GM23338 (cell line): ENCODE measurements around the gene NINJ1. TPM values are rescaled to one million over a fixed set of nuclear protein-coding genes. Genes with fewer than 3 reads are reported as not detected.

ENCODE experiments used
- ATAC-seq: fragments of 200-7000 bp; cut with Tn5 transposase; 3 replicates; pipeline ENCODE4 v1.9.1; 2020
- DNase-seq: peaks from one replicate; pipeline ENCODE4 v3.0.0-alpha.2; 2015; ENCODE audit warnings: low spot score
- H2AFZ ChIP-seq: fragments of 200-600 bp; sonication (generic); 2 replicates; pipeline ENCODE4 v1.8.0; 2016; ENCODE audit warnings: antibody characterized with exemption, mild to moderate bottlenecking, moderate library complexity
- H3F3A ChIP-seq: fragments of 200-600 bp; sonication (generic); replicated peaks from 2 replicates; pipeline ENCODE4 v1.8.0; 2017; ENCODE audit warnings: antibody characterized with exemption, mixed run types, low read depth
- H3K27ac ChIP-seq: fragments of 200-600 bp; sonication (generic); 2 replicates; pipeline ENCODE4 v1.6.1; 2016; ENCODE audit warnings: low read depth
- H3K27me3 ChIP-seq: fragments of 200-600 bp; sonication (generic); 2 replicates; pipeline ENCODE4 v1.8.0; 2016; ENCODE audit warnings: mild to moderate bottlenecking, mixed run types, moderate library complexity; ENCODE audit not compliant: insufficient read depth
- H3K36me3 ChIP-seq: fragments of 200-600 bp; sonication (generic); 2 replicates; pipeline ENCODE4 v1.8.0; 2016; ENCODE audit warnings: mild to moderate bottlenecking; ENCODE audit not compliant: insufficient read depth
- H3K4me1 ChIP-seq: fragments of 200-600 bp; sonication (generic); 2 replicates; pipeline ENCODE4 v1.8.0; 2016; ENCODE audit warnings: mild to moderate bottlenecking, moderate library complexity; ENCODE audit not compliant: insufficient read depth
- H3K4me2 ChIP-seq: fragments of 200-600 bp; sonication (generic); 2 replicates; pipeline ENCODE4 v1.7.1; 2017; ENCODE audit warnings: mixed run types
- H3K4me3 ChIP-seq: fragments of 200-600 bp; sonication (generic); 2 replicates; pipeline ENCODE4 v1.6.1; 2016; ENCODE audit warnings: mixed run types
- H3K79me2 ChIP-seq: fragments of 200-600 bp; sonication (generic); replicated peaks from 2 replicates; pipeline ENCODE4 v1.8.0; 2017; ENCODE audit warnings: mild to moderate bottlenecking; ENCODE audit not compliant: insufficient read depth
- H3K9me2 ChIP-seq: fragments of 200-600 bp; sonication (generic); 2 replicates; pipeline ENCODE4 v1.8.0; 2017; ENCODE audit not compliant: insufficient read depth
- H4K20me1 ChIP-seq: fragments of 200-600 bp; sonication (generic); replicated peaks from 2 replicates; pipeline ENCODE4 v1.8.0; 2017; ENCODE audit warnings: mild to moderate bottlenecking; ENCODE audit not compliant: insufficient read depth
- H3K27ac Mint-ChIP-seq: 2 replicates; pipeline ENCODE4 v1.8.0; 2020; ENCODE audit warnings: inconsistent platforms, mild to moderate bottlenecking, moderate library complexity, mixed read lengths
- H3K27me3 Mint-ChIP-seq: 3 replicates; pipeline ENCODE4 v1.8.0; 2022; ENCODE audit warnings: low read depth, mild to moderate bottlenecking, moderate library complexity, mixed read lengths, inconsistent platforms; ENCODE audit not compliant: insufficient read depth, poor library complexity
- H3K36me3 Mint-ChIP-seq: 3 replicates; pipeline ENCODE4 v1.8.0; 2021; ENCODE audit warnings: low read depth, mild to moderate bottlenecking, inconsistent platforms, moderate library complexity, mixed read lengths
- H3K4me1 Mint-ChIP-seq: 3 replicates; pipeline ENCODE4 v1.8.0; 2020; ENCODE audit warnings: mild to moderate bottlenecking, inconsistent platforms, mixed read lengths
- H3K4me3 Mint-ChIP-seq: 3 replicates; pipeline ENCODE4 v1.8.0; 2021; ENCODE audit warnings: moderate library complexity, mild to moderate bottlenecking, inconsistent platforms, mixed read lengths
- H3K9me3 Mint-ChIP-seq: 3 replicates; pipeline ENCODE4 v1.8.0; 2020; ENCODE audit warnings: moderate library complexity, mild to moderate bottlenecking, inconsistent platforms, mixed read lengths
- CREB1 ChIP-seq: fragments of 250-450 bp; sonication (Bioruptor Pico); IDR thresholded peaks from 2 replicates; pipeline ENCODE4 v1.5.0; 2020; ENCODE audit warnings: low read depth, mild to moderate bottlenecking, moderate library complexity
- EZH2phosphoT487 ChIP-seq: fragments of 200-600 bp; sonication (generic); IDR thresholded peaks from one replicate; pipeline ENCODE4 v1.8.1; 2018; ENCODE audit warnings: antibody characterized with exemption; ENCODE audit not compliant: unreplicated experiment
- JUNB ChIP-seq: IDR thresholded peaks from one replicate; pipeline ENCODE4 v1.6.1; 2016; ENCODE audit warnings: antibody characterized with exemption; ENCODE audit not compliant: unreplicated experiment
- POLR2AphosphoS5 ChIP-seq: IDR thresholded peaks from 2 replicates; pipeline ENCODE4 v1.6.1; 2016; ENCODE audit warnings: antibody characterized with exemption, low read depth
- ZNF114 ChIP-seq: fragments of 250-450 bp; sonication (Bioruptor Pico); IDR thresholded peaks from 2 replicates; pipeline ENCODE4 v1.5.0; 2020; ENCODE audit warnings: mild to moderate bottlenecking, moderate library complexity
- ZNF331 ChIP-seq: fragments of 250-450 bp; sonication (Bioruptor Pico); IDR thresholded peaks from 2 replicates; pipeline ENCODE4 v1.5.0; 2020; ENCODE audit warnings: low read depth, mild to moderate bottlenecking, moderate library complexity
- polyA plus RNA-seq: library from polyadenylated mRNA; unstranded; fragments of >200 nt; fragmentation: Nextera tagmentation; extraction: Ambion mirVana; gene quantifications from 2 replicates; pipeline ENCODE4 v1.2.1, GENCODE V29; 2016
- total RNA-seq: library from RNA; depleted of rRNA; stranded (reverse); fragments of >200 nt; shearing (Covaris generic); gene quantifications from 2 replicates; pipeline ENCODE4 v1.2.3, GENCODE V29; 2014
- TF ChIP-seq, protein P1 (sequence below): IDR thresholded peaks from 2 replicates; pipeline ENCODE4 v1.6.1; 2016; ENCODE audit warnings: antibody characterized with exemption
- TF ChIP-seq, protein P2 (sequence below): fragments of 250-450 bp; sonication (Bioruptor Pico); IDR thresholded peaks from 2 replicates; pipeline ENCODE4 v1.5.0; 2020; ENCODE audit warnings: mild to moderate bottlenecking, moderate library complexity

The NINJ1 gene
- total and polyA plus RNA-seq, 2 experiments from 2014 or later = 36.3 to 39.7 TPM

DNA sequence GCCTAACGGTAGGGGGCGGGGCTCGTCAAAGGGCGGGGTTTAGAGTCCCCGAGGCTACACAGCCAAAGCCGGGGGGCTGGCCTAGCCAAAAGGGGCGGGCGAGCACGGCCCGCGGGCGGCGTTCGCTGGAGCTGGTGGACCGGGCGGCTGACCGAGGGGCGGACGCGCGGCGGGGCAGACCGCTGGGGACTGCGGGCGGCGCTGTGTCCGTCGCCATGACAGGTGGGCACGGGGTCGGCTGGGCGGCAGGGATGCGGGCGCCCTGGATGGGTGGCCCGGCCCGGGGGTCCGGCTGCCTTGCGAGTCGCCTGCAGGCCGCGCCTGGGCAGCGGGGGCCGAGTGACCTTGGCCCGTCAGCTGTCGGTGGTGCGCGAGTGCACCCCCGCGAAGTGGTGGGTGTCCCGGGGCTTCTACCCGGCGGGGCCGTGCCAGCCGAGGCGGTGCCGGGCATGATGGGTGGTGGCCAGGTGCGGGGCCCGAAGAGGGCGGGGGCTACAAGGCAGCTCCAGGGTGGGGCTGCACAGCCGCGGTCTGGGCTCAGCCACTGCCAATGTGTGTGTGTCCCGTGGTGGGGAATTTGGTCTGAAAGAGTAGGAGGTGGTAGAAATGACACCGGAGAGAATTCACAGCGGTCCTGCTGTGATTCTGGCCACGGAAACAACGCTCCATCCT, 37.8 kb downstream of the NINJ1 start, which contains the start of gene CARD19:
TSS of gene CARD19 (plus strand) at position 87 of the 672 bp plus-strand sequence. CDS start at position 216, 129 bp downstream.
- TF ChIP-seq ZNF331 (CRISPR knock-in tag) (no peak), ZNF114 (no peak), JUNB (no peak), POLR2AphosphoS5 (peak; percentile 63), EZH2phosphoT487 (no peak), CREB1 (no peak)
- TF ChIP-seq, protein P1, sequence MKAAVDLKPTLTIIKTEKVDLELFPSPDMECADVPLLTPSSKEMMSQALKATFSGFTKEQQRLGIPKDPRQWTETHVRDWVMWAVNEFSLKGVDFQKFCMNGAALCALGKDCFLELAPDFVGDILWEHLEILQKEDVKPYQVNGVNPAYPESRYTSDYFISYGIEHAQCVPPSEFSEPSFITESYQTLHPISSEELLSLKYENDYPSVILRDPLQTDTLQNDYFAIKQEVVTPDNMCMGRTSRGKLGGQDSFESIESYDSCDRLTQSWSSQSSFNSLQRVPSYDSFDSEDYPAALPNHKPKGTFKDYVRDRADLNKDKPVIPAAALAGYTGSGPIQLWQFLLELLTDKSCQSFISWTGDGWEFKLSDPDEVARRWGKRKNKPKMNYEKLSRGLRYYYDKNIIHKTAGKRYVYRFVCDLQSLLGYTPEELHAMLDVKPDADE = no peak
- TF ChIP-seq, protein P2, sequence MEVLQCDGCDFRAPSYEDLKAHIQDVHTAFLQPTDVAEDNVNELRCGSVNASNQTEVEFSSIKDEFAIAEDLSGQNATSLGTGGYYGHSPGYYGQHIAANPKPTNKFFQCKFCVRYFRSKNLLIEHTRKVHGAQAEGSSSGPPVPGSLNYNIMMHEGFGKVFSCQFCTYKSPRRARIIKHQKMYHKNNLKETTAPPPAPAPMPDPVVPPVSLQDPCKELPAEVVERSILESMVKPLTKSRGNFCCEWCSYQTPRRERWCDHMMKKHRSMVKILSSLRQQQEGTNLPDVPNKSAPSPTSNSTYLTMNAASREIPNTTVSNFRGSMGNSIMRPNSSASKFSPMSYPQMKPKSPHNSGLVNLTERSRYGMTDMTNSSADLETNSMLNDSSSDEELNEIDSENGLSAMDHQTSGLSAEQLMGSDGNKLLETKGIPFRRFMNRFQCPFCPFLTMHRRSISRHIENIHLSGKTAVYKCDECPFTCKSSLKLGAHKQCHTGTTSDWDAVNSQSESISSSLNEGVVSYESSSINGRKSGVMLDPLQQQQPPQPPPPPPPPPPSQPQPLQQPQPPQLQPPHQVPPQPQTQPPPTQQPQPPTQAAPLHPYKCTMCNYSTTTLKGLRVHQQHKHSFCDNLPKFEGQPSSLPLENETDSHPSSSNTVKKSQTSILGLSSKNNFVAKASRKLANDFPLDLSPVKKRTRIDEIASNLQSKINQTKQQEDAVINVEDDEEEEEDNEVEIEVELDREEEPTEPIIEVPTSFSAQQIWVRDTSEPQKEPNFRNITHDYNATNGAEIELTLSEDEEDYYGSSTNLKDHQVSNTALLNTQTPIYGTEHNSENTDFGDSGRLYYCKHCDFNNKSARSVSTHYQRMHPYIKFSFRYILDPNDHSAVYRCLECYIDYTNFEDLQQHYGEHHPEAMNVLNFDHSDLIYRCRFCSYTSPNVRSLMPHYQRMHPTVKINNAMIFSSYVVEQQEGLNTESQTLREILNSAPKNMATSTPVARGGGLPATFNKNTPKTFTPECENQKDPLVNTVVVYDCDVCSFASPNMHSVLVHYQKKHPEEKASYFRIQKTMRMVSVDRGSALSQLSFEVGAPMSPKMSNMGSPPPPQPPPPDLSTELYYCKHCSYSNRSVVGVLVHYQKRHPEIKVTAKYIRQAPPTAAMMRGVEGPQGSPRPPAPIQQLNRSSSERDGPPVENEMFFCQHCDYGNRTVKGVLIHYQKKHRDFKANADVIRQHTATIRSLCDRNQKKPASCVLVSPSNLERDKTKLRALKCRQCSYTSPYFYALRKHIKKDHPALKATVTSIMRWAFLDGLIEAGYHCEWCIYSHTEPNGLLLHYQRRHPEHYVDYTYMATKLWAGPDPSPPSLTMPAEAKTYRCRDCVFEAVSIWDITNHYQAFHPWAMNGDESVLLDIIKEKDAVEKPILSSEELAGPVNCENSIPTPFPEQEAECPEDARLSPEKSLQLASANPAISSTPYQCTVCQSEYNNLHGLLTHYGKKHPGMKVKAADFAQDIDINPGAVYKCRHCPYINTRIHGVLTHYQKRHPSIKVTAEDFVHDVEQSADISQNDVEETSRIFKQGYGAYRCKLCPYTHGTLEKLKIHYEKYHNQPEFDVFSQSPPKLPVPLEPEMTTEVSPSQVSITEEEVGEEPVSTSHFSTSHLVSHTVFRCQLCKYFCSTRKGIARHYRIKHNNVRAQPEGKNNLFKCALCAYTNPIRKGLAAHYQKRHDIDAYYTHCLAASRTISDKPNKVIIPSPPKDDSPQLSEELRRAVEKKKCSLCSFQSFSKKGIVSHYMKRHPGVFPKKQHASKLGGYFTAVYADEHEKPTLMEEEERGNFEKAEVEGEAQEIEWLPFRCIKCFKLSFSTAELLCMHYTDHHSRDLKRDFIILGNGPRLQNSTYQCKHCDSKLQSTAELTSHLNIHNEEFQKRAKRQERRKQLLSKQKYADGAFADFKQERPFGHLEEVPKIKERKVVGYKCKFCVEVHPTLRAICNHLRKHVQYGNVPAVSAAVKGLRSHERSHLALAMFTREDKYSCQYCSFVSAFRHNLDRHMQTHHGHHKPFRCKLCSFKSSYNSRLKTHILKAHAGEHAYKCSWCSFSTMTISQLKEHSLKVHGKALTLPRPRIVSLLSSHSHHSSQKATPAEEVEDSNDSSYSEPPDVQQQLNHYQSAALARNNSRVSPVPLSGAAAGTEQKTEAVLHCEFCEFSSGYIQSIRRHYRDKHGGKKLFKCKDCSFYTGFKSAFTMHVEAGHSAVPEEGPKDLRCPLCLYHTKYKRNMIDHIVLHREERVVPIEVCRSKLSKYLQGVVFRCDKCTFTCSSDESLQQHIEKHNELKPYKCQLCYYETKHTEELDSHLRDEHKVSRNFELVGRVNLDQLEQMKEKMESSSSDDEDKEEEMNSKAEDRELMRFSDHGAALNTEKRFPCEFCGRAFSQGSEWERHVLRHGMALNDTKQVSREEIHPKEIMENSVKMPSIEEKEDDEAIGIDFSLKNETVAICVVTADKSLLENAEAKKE = no peak
- H3K9me2 ChIP-seq = no peaks in the 10 kb centered on the region
- peaks cover 14% of the 10 kb centered on the region for H3K79me2 ChIP-seq
- H3K4me3 Mint-ChIP-seq = peak within 1 kb of the TSS; percentile 82
- peak within 1 kb of the TSS; percentile 92 for H3K4me3 ChIP-seq
- 0 out of 2 replicates have a peak, but pooled peaks cover 8% of the 10 kb centered on the region for H3F3A ChIP-seq
- H3K27ac Mint-ChIP-seq = peak within 1 kb of the TSS; percentile 93; the same call in 1 of the 2 replicates
- peaks cover 8% of the 10 kb centered on the region; the same call in 1 of the 2 replicates for H3K27me3 ChIP-seq
- peaks cover 10% of the 10 kb centered on the region for H3K4me1 Mint-ChIP-seq
- H3K4me2 ChIP-seq = peak within 1 kb of the TSS; percentile 94
- ATAC-seq = peak; percentile 71
- peak; percentile 44 for DNase-seq
- H3K27me3 Mint-ChIP-seq = peaks cover 7% of the 10 kb centered on the region
- H4K20me1 ChIP-seq = no peaks in the 10 kb centered on the region
- 0 out of 2 replicates have a peak, but pooled peaks cover 3% of the 10 kb centered on the region for H3K4me1 ChIP-seq
- no peaks in the 10 kb centered on the region; the same call in 2 of the 3 replicates for H3K9me3 Mint-ChIP-seq
- no peaks in the 10 kb centered on the region for H3K36me3 Mint-ChIP-seq
- no peaks in the 10 kb centered on the region; the same call in 1 of the 2 replicates for H3K36me3 ChIP-seq
- peak within 1 kb of the TSS; percentile 97 for H2AFZ ChIP-seq
- H3K27ac ChIP-seq = peak within 1 kb of the TSS; percentile 81
